ENCODE measurements around the gene PIK3R2. TPM values are rescaled to one million over a fixed set of nuclear protein-coding genes. Genes with fewer than 3 reads are reported as not detected.

PIK3R2 gene
- total and polyA plus RNA-seq, 2 of the 4 experiments (the other 2 are of a cell fraction): 12.2 to 25.1 TPM

DNA sequence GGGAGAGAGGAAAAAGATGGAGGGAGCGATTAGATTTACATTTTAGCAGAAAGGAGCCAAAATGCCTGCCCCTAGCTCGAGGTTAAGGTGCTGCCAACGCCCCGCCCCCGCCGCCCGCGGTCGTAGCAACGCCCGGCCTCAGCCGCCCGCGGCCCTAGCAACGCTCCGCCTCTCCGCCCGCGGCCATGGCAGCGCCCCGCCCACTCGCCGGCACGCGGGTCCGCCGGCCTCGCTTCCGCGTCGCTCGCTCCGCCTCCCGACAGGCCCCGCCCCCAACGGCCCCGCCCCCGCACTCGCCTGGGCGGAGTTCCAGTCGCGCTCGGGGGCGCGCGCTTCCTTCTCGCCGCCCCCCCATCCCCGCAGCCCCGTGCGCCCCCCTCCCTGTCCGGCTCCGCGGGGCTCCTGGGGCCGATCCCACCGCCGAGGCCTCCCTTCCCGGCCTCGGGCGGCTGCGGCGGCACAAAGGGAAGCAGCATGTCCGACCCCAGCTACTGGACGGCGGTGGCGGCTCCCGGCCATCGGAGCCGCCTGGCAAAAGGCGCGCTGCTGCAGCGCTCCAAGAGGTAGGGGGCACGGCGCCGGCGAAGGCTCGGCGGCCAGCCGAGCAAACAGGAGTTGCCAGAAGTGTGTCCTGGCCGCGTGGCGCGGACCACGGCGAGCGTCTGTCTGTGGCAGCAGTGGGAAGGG lies 35.1 kb upstream of the PIK3R2 start:
- intact Hi-C loops (cut with micrococcal nuclease): no loop called here
- TF ChIP-seq MXI1 (IDR thresholded peaks at IDR 0.05; ENCODE audit: borderline replicate concordance, low read depth, low read length): peak; percentile 77
- no peak for TF ChIP-seq RFX5 (IDR thresholded peaks at IDR 0.05; ENCODE audit: low read depth, low read length)
- TF ChIP-seq, protein P1, sequence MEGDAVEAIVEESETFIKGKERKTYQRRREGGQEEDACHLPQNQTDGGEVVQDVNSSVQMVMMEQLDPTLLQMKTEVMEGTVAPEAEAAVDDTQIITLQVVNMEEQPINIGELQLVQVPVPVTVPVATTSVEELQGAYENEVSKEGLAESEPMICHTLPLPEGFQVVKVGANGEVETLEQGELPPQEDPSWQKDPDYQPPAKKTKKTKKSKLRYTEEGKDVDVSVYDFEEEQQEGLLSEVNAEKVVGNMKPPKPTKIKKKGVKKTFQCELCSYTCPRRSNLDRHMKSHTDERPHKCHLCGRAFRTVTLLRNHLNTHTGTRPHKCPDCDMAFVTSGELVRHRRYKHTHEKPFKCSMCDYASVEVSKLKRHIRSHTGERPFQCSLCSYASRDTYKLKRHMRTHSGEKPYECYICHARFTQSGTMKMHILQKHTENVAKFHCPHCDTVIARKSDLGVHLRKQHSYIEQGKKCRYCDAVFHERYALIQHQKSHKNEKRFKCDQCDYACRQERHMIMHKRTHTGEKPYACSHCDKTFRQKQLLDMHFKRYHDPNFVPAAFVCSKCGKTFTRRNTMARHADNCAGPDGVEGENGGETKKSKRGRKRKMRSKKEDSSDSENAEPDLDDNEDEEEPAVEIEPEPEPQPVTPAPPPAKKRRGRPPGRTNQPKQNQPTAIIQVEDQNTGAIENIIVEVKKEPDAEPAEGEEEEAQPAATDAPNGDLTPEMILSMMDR (conservative IDR thresholded peaks at IDR 0.05; ENCODE audit: low read depth, low read length): peak; percentile 11; the same call in 1 of the 2 replicates
- TF ChIP-seq CHD1 (IDR thresholded peaks at IDR 0.05; ENCODE audit: low read depth, low read length): no peak
- TF ChIP-seq NFE2L2 (IDR thresholded peaks at IDR 0.05; ENCODE audit: low read depth, low read length): no peak
- no peak for TF ChIP-seq RAD21 (IDR thresholded peaks at IDR 0.05; ENCODE audit: low read length)
- TF ChIP-seq CEBPB (IDR thresholded peaks at IDR 0.05; ENCODE audit: low read depth, low read length): no peak
- TF ChIP-seq, protein P2, sequence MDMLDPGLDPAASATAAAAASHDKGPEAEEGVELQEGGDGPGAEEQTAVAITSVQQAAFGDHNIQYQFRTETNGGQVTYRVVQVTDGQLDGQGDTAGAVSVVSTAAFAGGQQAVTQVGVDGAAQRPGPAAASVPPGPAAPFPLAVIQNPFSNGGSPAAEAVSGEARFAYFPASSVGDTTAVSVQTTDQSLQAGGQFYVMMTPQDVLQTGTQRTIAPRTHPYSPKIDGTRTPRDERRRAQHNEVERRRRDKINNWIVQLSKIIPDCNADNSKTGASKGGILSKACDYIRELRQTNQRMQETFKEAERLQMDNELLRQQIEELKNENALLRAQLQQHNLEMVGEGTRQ (IDR thresholded peaks at IDR 0.05; ENCODE audit: low read depth, low read length): peak; percentile 42; the same call in 1 of the 2 replicates
- TF ChIP-seq RCOR1 (IDR thresholded peaks at IDR 0.05; ENCODE audit: insufficient replicate concordance, low read length): no peak
- no peak for TF ChIP-seq FOS (IDR thresholded peaks at IDR 0.05; ENCODE audit: low read depth, low read length)
- TF ChIP-seq BHLHE40 (IDR thresholded peaks at IDR 0.05; ENCODE audit: low read depth, low read length): peak; percentile 30; the same call in 1 of the 2 replicates
- TF ChIP-seq, protein P3, sequence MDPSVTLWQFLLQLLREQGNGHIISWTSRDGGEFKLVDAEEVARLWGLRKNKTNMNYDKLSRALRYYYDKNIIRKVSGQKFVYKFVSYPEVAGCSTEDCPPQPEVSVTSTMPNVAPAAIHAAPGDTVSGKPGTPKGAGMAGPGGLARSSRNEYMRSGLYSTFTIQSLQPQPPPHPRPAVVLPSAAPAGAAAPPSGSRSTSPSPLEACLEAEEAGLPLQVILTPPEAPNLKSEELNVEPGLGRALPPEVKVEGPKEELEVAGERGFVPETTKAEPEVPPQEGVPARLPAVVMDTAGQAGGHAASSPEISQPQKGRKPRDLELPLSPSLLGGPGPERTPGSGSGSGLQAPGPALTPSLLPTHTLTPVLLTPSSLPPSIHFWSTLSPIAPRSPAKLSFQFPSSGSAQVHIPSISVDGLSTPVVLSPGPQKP (IDR thresholded peaks at IDR 0.05; ENCODE audit: borderline replicate concordance, low read depth, low read length): no peak
- TF ChIP-seq SMC3 (IDR thresholded peaks at IDR 0.05; ENCODE audit: low read depth, low read length): peak; percentile 3; the same call in 1 of the 2 replicates
- TF ChIP-seq POLR2A (IDR thresholded peaks at IDR 0.05; ENCODE audit: low read depth, low read length): no peak

More for the DNA sequence above, 35.1 kb upstream of the PIK3R2 start:
- DNase-seq: peak; percentile 73
- in situ Hi-C loops (cut with MboI; ENCODE audit: low sequenced_read_pairs) (loop anchor here (10.0 kb wide), 1 partner anchor 297 kb away; the partner anchor contains the start of gene SSBP4), dilution Hi-C loops (cut with HindIII; ENCODE audit: low sequenced_read_pairs, unreplicated experiment) (no loop called here)
- Histone ChIP-seq H2BK20ac (ENCODE audit: low read depth, low read length) (no peak overlapping the region), H3K79me1 (ENCODE audit: low read depth in 1 of 2, low read length in 2 of 2) (peaks cover 6 to 14% of the 10 kb centered on the region in 2 experiments; a peak in 2 of 4 replicates), H3K9me3 (ENCODE audit: control insufficient read depth, insufficient read depth, low read length) (no peaks in the 10 kb centered on the region), H3K4ac (ENCODE audit: low read depth, low read length) (peak overlapping the region; percentile 20; the same call in 1 of the 2 replicates), H3K4me2 (ENCODE audit: low read depth, low read length) (peak overlapping the region; percentile 80), H3K4me3 (ENCODE audit: insufficient read depth, low read depth, low read length) (peak overlapping the region; percentile 61), H3K14ac (replicated peaks; ENCODE audit: low read depth, low read length) (peak overlapping the region; percentile 80; the same call in 1 of the 2 replicates), H3K23ac (ENCODE audit: low read depth, low read length) (peak overlapping the region; percentile 91; the same call in 1 of the 2 replicates), H4K20me1 (ENCODE audit: insufficient read depth, low read length) (peaks cover 2% of the 10 kb centered on the region; the same call in 1 of the 2 replicates), H4K8ac (ENCODE audit: low read depth in 2 of 2, low read length in 2 of 2) (peak overlapping the region in 1 of 2 experiments; percentile 50; a peak in 1 of 4 replicates), H4K91ac (ENCODE audit: insufficient read depth, low read depth, low read length) (no peak overlapping the region), H3K9ac (ENCODE audit: low read depth, low read length) (peak overlapping the region; percentile 47), H3K56ac (ENCODE audit: extremely low read depth, insufficient read depth, low read length) (no peak overlapping the region), H4K5ac (ENCODE audit: low read depth, low read length) (no peak overlapping the region), H3K36me3 (ENCODE audit: control insufficient read depth, insufficient read depth, low read length) (peaks cover 10% of the 10 kb centered on the region), H3K27me3 (ENCODE audit: control insufficient read depth, insufficient read depth, low read length) (no peaks in the 10 kb centered on the region), H2AFZ (replicated peaks; ENCODE audit: low read length, poor library complexity) (peak overlapping the region; percentile 92), H2BK5ac (ENCODE audit: low read depth, low read length, poor library complexity, severe bottlenecking) (no peak overlapping the region), H2BK15ac (ENCODE audit: low read depth, low read length) (no peak overlapping the region), H2AK9ac (replicated peaks; ENCODE audit: low read depth, low read length, poor library complexity) (peak overlapping the region; percentile 80), H3K18ac (ENCODE audit: low read depth, low read length) (no peak overlapping the region), H3K9me1 (ENCODE audit: insufficient read depth, low read length) (peaks cover 6% of the 10 kb centered on the region; the same call in 1 of the 2 replicates), H2BK120ac (ENCODE audit: low read depth, low read length) (no peak overlapping the region), H3K4me1 (ENCODE audit: control insufficient read depth, insufficient read depth, low read length) (peaks cover 13% of the 10 kb centered on the region), H2AK5ac (ENCODE audit: low read depth, low read length) (peak overlapping the region; percentile 45; the same call in 1 of the 2 replicates), H3K27ac (ENCODE audit: insufficient read depth, low read length) (peak overlapping the region; percentile 8; the same call in 1 of the 2 replicates)
- no TSS peak for BruUV-seq (replicated peaks)
- ChIA-PET CTCF (no interaction called here), POLR2A (ENCODE audit: unreplicated experiment) (interaction anchor here (1.3 kb wide), 1 partner anchor 162 kb away, joined by 3 read pairs; no protein-coding TSS in a partner anchor)
- 2% methylated on average over 22 of the region's 86 CpGs; no CpG with 5 or more reads in 1 of the 2 experiments for WGBS, 2 experiments (ENCODE audit: extremely low coverage in 2 of 2, insufficient read length in 1 of 2)
- ATAC-seq (ENCODE audit: low read depth): peak; percentile 95
